CD8-positive, alpha-beta memory T cell (primary cell): ENCODE results near the gene HS3ST4. TPM values are rescaled to one million over a fixed set of nuclear protein-coding genes. Genes with fewer than 3 reads are reported as not detected.
A peak's percentile ranks its signal among the peaks of the same experiment; 100 is the strongest.

Source experiments
- CTCF ChIA-PET: fragments of 350-600 bp; sonication (Branson Sonifier 250); formaldehyde crosslinking; loops from one replicate; lab custom pipeline; 2021; ENCODE audit warnings: antibody characterized with exemption; lab: Charles Lee
- POLR2A ChIA-PET: fragments of 350-600 bp; sonication (Branson Sonifier 250); formaldehyde crosslinking; loops from one replicate; lab custom pipeline; 2021; ENCODE audit warnings: antibody characterized with exemption; lab: Charles Lee
- DNase-seq, 5 donors: peaks; one replicate each; pipeline versions ENCODE4 v3.0.0 to v3.0.0-alpha.2; 2020 to 2022; ENCODE audit warnings: mixed read lengths in 1 of 5
- H3K27ac ChIP-seq: one replicate; pipeline ENCODE4 v1.7.0; 2013; ENCODE audit warnings: low read depth, mild to moderate bottlenecking, low read length, moderate library complexity
- H3K27me3 ChIP-seq: 2 replicates; pipeline ENCODE4 v1.7.0; 2013; ENCODE audit warnings: low read length, mild to moderate bottlenecking; ENCODE audit not compliant: insufficient read depth, poor library complexity, severe bottlenecking
- H3K36me3 ChIP-seq: 2 replicates; pipeline ENCODE4 v1.7.0; 2013; ENCODE audit warnings: mild to moderate bottlenecking, low read length, moderate library complexity; ENCODE audit not compliant: insufficient read depth
- H3K4me1 ChIP-seq: 2 replicates; pipeline ENCODE4 v1.7.0; 2013; ENCODE audit warnings: mild to moderate bottlenecking, low read length, moderate library complexity; ENCODE audit not compliant: insufficient read depth
- H3K4me3 ChIP-seq: 2 replicates; pipeline ENCODE4 v1.7.0; 2013; ENCODE audit warnings: mild to moderate bottlenecking, low read length
- H3K9me3 ChIP-seq: 2 replicates; pipeline ENCODE4 v1.7.0; 2013; ENCODE audit warnings: mild to moderate bottlenecking, low read length
- H3K27ac Mint-ChIP-seq, 8 donors: one replicate each; pipeline ENCODE4 v1.8.0; 2020 to 2021; ENCODE audit warnings: mixed read lengths in 8 of 8, mild to moderate bottlenecking in 6 of 8, inconsistent platforms in 3 of 8, moderate library complexity in 3 of 8
- H3K27me3 Mint-ChIP-seq, 2 donors: one replicate each; pipeline ENCODE4 v1.8.0; 2020 to 2021; ENCODE audit warnings: mixed read lengths in 2 of 2, mild to moderate bottlenecking in 1 of 2, moderate library complexity in 1 of 2
- H3K36me3 Mint-ChIP-seq, 3 donors: one replicate each; pipeline ENCODE4 v1.8.0; 2020 to 2021; ENCODE audit warnings: mixed read lengths in 3 of 3, inconsistent platforms in 1 of 3, mild to moderate bottlenecking in 1 of 3
- H3K4me1 Mint-ChIP-seq, 3 donors: one replicate each; pipeline ENCODE4 v1.8.0; 2020 to 2021; ENCODE audit warnings: mixed read lengths in 3 of 3, inconsistent platforms in 1 of 3, mild to moderate bottlenecking in 1 of 3
- H3K4me3 Mint-ChIP-seq, 7 donors: one replicate each; pipeline ENCODE4 v1.8.0; 2020 to 2021; ENCODE audit warnings: mixed read lengths in 7 of 7, mild to moderate bottlenecking in 6 of 7, moderate library complexity in 4 of 7, inconsistent platforms in 2 of 7
- H3K9me3 Mint-ChIP-seq, 5 donors: one replicate each; pipeline ENCODE4 v1.8.0; 2020 to 2022; ENCODE audit warnings: mixed read lengths in 5 of 5, mild to moderate bottlenecking in 3 of 5, moderate library complexity in 2 of 5, inconsistent platforms in 1 of 5
- polyA plus RNA-seq: library from polyadenylated mRNA; unstranded; fragments of 300-500 nt; fragmentation: Illumina TruSeq; gene quantifications from one replicate; pipeline ENCODE4 v1.2.3, GENCODE V29; 2021
- total RNA-seq, 2 experiments: library from RNA; stranded (reverse); gene quantifications; one replicate each; pipeline ENCODE4 v1.2.3, GENCODE V29; 2021

HS3ST4 gene
- total and polyA plus RNA-seq, 3 experiments from 2014 or later = not detected

DNA sequence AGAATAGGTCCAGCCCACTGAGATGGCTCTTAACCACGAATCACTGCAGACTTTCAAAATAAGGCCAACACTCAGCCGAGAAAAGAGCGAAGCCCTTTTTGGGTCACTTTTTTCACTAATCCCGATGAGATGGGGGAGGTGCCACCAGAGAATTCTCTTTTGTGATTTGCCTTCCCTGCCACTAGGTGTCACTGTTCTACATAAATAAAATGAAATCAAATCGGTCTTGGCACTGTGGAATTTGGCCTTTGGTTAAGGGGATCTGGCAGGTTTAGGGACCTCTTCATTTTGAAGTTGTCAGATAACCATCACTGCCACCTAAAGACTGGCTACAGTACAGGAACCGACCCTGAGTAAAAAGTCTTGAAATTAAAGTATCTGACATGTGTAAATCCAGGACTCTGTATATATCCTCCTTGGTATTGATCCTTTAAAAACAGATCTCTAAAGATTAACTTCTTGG is 147.0 kb downstream of the HS3ST4 start:
- ChIA-PET POLR2A (no interaction called here), CTCF (no interaction called here)
- Histone ChIP-seq H3K9me3 (no peaks in the 10 kb centered on the region), H3K27me3 (no peaks in the 10 kb centered on the region), H3K4me3 (no peak overlapping the region), H3K4me1 (no peaks in the 10 kb centered on the region), H3K27ac (no peak overlapping the region), H3K36me3 (no peaks in the 10 kb centered on the region)
- H3K27ac Mint-ChIP-seq = no peak overlapping the region
- H3K4me3 Mint-ChIP-seq = no peak overlapping the region
- H3K27me3 Mint-ChIP-seq = peaks cover 1 to 12% of the 10 kb centered on the region in 2 donors
- peak in 2 of 5 donors; percentile 34 to 37 for DNase-seq
- H3K36me3 Mint-ChIP-seq = no peaks in the 10 kb centered on the region
- peaks cover 0 to 6% (median 2%) of the 10 kb centered on the region in 3 donors for H3K4me1 Mint-ChIP-seq
- no peaks in the 10 kb centered on the region for H3K9me3 Mint-ChIP-seq

DNA sequence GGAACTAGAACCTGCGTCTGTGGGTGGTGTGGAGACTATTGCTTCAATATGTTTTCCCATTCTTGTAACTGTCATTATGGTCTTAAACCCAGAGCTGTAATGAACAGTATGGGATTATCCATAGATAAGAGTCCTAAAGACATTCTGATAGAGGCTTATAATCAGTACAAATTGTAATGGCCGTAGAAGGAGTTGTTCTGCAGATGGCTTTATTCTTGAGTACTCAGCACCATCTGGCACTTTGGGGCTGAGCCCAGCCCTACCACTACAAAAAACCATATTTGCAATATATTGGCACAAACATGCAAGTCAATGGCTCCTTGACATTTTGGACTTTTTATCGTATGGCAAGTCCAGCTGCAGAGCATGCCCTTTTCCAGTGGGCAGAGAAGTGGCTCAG is 150.0 kb downstream of the HS3ST4 start:
- POLR2A ChIA-PET = no interaction called here
- CTCF ChIA-PET = no interaction called here

DNA sequence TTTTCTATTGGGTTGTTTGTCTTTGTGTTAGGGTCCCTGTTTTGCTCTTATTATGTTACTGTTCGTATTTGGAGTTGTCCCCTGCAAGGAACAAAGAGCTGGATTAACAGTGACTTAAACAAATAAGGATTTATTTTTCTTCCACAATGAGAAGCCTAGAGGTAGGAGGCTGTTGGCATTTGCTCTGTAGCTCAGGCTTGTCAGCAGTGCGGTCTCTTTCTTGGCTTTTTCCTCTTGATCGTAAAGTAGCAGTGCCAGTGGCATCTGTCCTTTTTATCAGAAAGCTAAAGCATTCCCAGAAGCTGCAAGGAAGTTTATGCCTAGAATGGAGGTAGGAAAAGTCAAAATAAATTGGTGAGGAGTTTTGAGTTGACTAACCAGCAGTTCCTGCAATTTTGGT is 154.1 kb downstream of the HS3ST4 start:
- Histone ChIP-seq H3K4me1 (no peaks in the 10 kb centered on the region), H3K36me3 (no peaks in the 10 kb centered on the region), H3K27me3 (no peaks in the 10 kb centered on the region), H3K4me3 (no peak overlapping the region), H3K9me3 (no peaks in the 10 kb centered on the region), H3K27ac (no peak overlapping the region)
- Mint-ChIP-seq H3K36me3 (no peaks in the 10 kb centered on the region), H3K27ac (no peak overlapping the region), H3K4me3 (no peak overlapping the region), H3K4me1 (no peaks in the 10 kb centered on the region), H3K27me3 (peaks cover 0 to 17% of the 10 kb centered on the region in 2 donors), H3K9me3 (peaks cover 0 to 3% (median 0%) of the 10 kb centered on the region in 5 donors)
- ChIA-PET POLR2A (no interaction called here), CTCF (no interaction called here)
- no peak for DNase-seq

More for the DNA sequence above, 150.0 kb downstream of the HS3ST4 start:
- no peaks in the 10 kb centered on the region for H3K9me3 ChIP-seq
- no peaks in the 10 kb centered on the region for H3K36me3 Mint-ChIP-seq
- peaks cover 0 to 6% (median 2%) of the 10 kb centered on the region in 3 donors for H3K4me1 Mint-ChIP-seq
- no peaks in the 10 kb centered on the region for H3K4me1 ChIP-seq
- DNase-seq = no peak
- no peaks in the 10 kb centered on the region for H3K27me3 ChIP-seq
- H3K36me3 ChIP-seq = no peaks in the 10 kb centered on the region
- no peak overlapping the region for H3K27ac ChIP-seq
- H3K27ac Mint-ChIP-seq = no peak overlapping the region
- no peak overlapping the region for H3K4me3 ChIP-seq
- no peak overlapping the region for H3K4me3 Mint-ChIP-seq
- H3K9me3 Mint-ChIP-seq = peaks cover 0 to 3% (median 0%) of the 10 kb centered on the region in 5 donors
- H3K27me3 Mint-ChIP-seq = peaks cover 1 to 15% of the 10 kb centered on the region in 2 donors

DNA sequence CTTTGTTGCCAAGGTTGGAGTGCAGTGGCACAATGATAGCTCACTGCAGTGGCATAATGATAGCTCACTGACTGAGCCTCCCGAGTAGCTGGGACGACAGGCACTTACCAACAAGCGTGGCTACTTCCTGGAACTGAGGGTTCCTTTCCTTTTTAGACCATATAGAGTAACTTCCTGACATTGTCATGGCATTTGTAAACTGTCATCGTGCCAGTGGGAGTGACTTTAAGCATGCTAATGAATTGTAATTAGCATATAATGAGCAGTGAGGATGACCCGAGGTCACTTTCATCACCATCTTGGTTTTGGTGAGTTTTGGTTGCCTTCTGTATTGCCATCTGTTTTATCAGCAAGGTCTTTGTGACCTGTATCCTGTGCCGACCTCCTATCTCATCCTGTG is 162.4 kb downstream of the HS3ST4 start:
- no peak for DNase-seq
- H3K9me3 ChIP-seq = no peaks in the 10 kb centered on the region
- no peaks in the 10 kb centered on the region for H3K36me3 ChIP-seq
- no peaks in the 10 kb centered on the region for H3K27me3 ChIP-seq
- H3K27ac ChIP-seq = no peak overlapping the region
- Mint-ChIP-seq H3K27me3 (peaks cover 5 to 43% of the 10 kb centered on the region in 2 donors), H3K9me3 (peaks cover 1 to 11% (median 2%) of the 10 kb centered on the region in 5 donors), H3K4me3 (no peak overlapping the region), H3K27ac (no peak overlapping the region), H3K36me3 (no peaks in the 10 kb centered on the region), H3K4me1 (no peaks in the 10 kb centered on the region)
- CTCF ChIA-PET = no interaction called here
- POLR2A ChIA-PET = no interaction called here
- no peak overlapping the region for H3K4me3 ChIP-seq
- no peaks in the 10 kb centered on the region for H3K4me1 ChIP-seq

DNA sequence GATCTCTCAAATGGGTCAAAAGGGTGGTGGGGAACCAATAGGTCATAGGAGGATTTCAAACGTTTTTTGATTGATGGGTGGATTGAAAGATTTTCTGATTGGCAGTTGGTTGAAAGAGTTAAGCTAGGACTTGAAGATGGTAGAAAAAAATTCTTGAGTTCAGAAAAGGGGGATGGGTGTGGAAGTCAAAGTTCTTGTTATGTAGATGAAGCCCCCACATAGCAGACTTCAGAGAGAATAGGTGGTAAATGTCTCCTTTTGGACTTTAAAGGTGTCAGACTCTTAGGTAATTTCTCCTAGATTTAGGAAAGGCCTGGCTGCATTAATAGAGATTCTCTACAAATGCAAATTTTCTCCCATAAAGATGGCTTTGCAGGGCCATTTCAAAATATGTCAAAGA is 163.3 kb downstream of the HS3ST4 start:
- ChIA-PET POLR2A (no interaction called here), CTCF (no interaction called here)
- Mint-ChIP-seq H3K36me3 (no peaks in the 10 kb centered on the region), H3K27ac (no peak overlapping the region), H3K4me1 (no peaks in the 10 kb centered on the region), H3K27me3 (peaks cover 5 to 47% of the 10 kb centered on the region in 2 donors), H3K4me3 (no peak overlapping the region), H3K9me3 (peaks cover 1 to 11% (median 2%) of the 10 kb centered on the region in 5 donors)
- Histone ChIP-seq H3K9me3 (no peaks in the 10 kb centered on the region), H3K4me1 (no peaks in the 10 kb centered on the region), H3K27ac (no peak overlapping the region), H3K36me3 (no peaks in the 10 kb centered on the region), H3K27me3 (no peaks in the 10 kb centered on the region), H3K4me3 (no peak overlapping the region)
- no peak for DNase-seq

DNA sequence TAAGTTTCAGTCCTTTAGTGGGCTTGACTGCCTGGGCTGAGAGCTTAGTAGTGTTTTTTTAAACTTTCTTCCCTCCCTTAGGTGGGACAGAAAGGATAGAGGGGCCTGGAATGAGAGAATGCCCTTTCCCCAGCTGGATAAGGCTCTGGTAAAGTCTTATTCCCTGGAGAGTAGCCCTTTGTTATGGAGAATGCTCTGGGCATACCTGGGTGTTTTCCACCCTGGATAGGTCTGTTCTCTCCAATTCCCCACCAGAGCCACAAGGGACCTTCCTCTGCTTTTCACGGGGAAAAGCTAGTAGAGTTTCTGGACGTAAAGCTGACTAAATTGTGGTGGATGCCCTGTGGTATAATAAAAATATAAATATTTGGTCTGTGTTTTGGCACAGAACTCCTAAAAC is 164.1 kb downstream of the HS3ST4 start:
- H3K36me3 ChIP-seq = no peaks in the 10 kb centered on the region
- H3K27ac ChIP-seq = no peak overlapping the region
- Mint-ChIP-seq H3K4me1 (no peaks in the 10 kb centered on the region), H3K9me3 (peaks cover 1 to 11% (median 2%) of the 10 kb centered on the region in 5 donors), H3K27me3 (peaks cover 6 to 40% of the 10 kb centered on the region in 2 donors), H3K4me3 (no peak overlapping the region), H3K36me3 (no peaks in the 10 kb centered on the region), H3K27ac (no peak overlapping the region)
- H3K9me3 ChIP-seq = no peaks in the 10 kb centered on the region
- H3K4me1 ChIP-seq = no peaks in the 10 kb centered on the region
- H3K27me3 ChIP-seq = no peaks in the 10 kb centered on the region
- no peak for DNase-seq
- CTCF ChIA-PET = no interaction called here
- POLR2A ChIA-PET = no interaction called here
- no peak overlapping the region for H3K4me3 ChIP-seq

DNA sequence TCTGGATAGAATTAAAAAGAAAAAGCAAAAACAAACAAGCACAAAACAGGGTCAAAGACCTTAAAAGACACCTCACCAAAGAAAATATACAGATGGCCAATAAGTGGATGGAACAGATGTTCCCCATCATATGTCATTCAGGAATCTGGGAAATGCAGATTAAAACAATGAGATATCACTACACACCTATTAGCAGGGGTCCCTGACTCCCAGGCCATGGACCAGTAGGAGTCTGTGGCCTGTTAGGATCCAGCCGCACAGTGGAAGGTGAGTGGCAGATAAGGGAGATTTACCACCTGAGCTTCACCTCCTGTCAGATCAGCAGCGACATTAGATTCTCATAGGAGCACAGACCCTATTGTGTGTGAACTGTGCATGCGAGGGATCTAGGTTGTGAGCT is 167.9 kb downstream of the HS3ST4 start:
- Histone ChIP-seq H3K4me1 (no peaks in the 10 kb centered on the region), H3K27me3 (no peaks in the 10 kb centered on the region), H3K9me3 (no peaks in the 10 kb centered on the region), H3K36me3 (no peaks in the 10 kb centered on the region), H3K27ac (no peak overlapping the region), H3K4me3 (no peak overlapping the region)
- Mint-ChIP-seq H3K4me3 (no peak overlapping the region), H3K36me3 (no peaks in the 10 kb centered on the region), H3K27me3 (peaks cover 6 to 26% of the 10 kb centered on the region in 2 donors), H3K27ac (no peak overlapping the region), H3K4me1 (no peaks in the 10 kb centered on the region), H3K9me3 (peaks cover 1 to 11% (median 5%) of the 10 kb centered on the region in 5 donors)
- ChIA-PET CTCF (no interaction called here), POLR2A (no interaction called here)
- DNase-seq = no peak

DNA sequence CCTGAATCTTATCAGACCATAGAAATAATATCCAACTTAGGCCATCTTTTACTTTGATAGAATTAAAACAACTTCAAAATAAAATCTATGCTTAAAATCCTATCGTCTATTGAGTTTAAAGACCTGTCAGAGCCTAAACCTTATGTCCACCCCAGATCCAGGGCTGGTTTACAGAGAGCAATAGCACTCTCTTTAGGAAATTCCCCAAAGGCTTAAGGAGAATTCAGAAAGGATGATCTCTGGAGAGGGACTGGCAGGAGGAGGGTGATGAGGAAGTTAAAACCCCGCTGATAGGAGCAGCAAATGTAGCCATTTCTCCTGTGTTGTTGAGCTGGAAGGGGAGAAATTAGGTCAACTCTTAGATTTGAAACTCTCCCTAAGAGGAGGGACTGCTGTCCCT is 175.3 kb downstream of the HS3ST4 start:
- Histone ChIP-seq H3K4me3 (no peak overlapping the region), H3K36me3 (no peaks in the 10 kb centered on the region), H3K9me3 (no peaks in the 10 kb centered on the region), H3K27ac (no peak overlapping the region), H3K27me3 (no peaks in the 10 kb centered on the region), H3K4me1 (no peaks in the 10 kb centered on the region)
- Mint-ChIP-seq H3K27me3 (peaks cover 0 to 7% of the 10 kb centered on the region in 2 donors), H3K4me1 (no peaks in the 10 kb centered on the region), H3K4me3 (no peak overlapping the region), H3K9me3 (peaks cover 0 to 4% (median 0%) of the 10 kb centered on the region in 5 donors), H3K36me3 (no peaks in the 10 kb centered on the region), H3K27ac (no peak overlapping the region)
- ChIA-PET CTCF (no interaction called here), POLR2A (no interaction called here)
- no peak for DNase-seq
